Right atrium auricular region (tissue), 2 donors: ENCODE data around the gene LRRN4CL. TPM values are rescaled to one million over a fixed set of nuclear protein-coding genes. Genes with fewer than 3 reads are reported as not detected.

Experiments
- DNase-seq: peaks from one replicate; pipeline ENCODE4 v3.0.0-alpha.2; 2019; ENCODE audit warnings: low spot score
- H3K27ac ChIP-seq, 2 donors: fragments of 200-600 bp; sonication (generic); 1 replicate in 1 of 2; 2 replicates in 1 of 2; pipeline ENCODE4 v1.5.1; 2016 to 2019
- H3K27me3 ChIP-seq, 2 donors: fragments of 200-600 bp; sonication (generic); one replicate each; pipeline versions ENCODE4 v1.5.1 to v1.6.0; 2017 to 2019
- H3K36me3 ChIP-seq: fragments of 200-600 bp; sonication (generic); one replicate; pipeline ENCODE4 v1.5.1; 2016
- H3K4me1 ChIP-seq, 2 donors: fragments of 200-600 bp; sonication (generic); one replicate each; pipeline versions ENCODE4 v1.5.1 to v1.6.0; 2017 to 2019
- H3K4me3 ChIP-seq, 2 donors: fragments of 200-600 bp; sonication (generic); 1 replicate in 1 of 2; 2 replicates in 1 of 2; pipeline ENCODE4 v1.5.1; 2017 to 2019; ENCODE audit warnings: mild to moderate bottlenecking in 1 of 2, moderate library complexity in 1 of 2
- H3K9me3 ChIP-seq, 2 donors: fragments of 200-600 bp; sonication (generic); one replicate each; pipeline ENCODE4 v1.5.1; 2019
- total RNA-seq, 2 donors: library from RNA; depleted of rRNA; stranded (reverse); fragments of >200 nt; gene quantifications; one replicate each; pipeline ENCODE4 v1.1.0, GENCODE V29; 2016
- TF ChIP-seq, protein P1 (sequence below), 2 donors: fragments of 200-600 bp; sonication (generic); IDR thresholded peaks; one replicate each; pipeline ENCODE4 v1.5.1; 2019; ENCODE audit warnings: antibody characterized with exemption in 2 of 2

Gene LRRN4CL
- total RNA-seq, 2 donors from 2014 or later = 1.5 to 3.0 TPM

DNA sequence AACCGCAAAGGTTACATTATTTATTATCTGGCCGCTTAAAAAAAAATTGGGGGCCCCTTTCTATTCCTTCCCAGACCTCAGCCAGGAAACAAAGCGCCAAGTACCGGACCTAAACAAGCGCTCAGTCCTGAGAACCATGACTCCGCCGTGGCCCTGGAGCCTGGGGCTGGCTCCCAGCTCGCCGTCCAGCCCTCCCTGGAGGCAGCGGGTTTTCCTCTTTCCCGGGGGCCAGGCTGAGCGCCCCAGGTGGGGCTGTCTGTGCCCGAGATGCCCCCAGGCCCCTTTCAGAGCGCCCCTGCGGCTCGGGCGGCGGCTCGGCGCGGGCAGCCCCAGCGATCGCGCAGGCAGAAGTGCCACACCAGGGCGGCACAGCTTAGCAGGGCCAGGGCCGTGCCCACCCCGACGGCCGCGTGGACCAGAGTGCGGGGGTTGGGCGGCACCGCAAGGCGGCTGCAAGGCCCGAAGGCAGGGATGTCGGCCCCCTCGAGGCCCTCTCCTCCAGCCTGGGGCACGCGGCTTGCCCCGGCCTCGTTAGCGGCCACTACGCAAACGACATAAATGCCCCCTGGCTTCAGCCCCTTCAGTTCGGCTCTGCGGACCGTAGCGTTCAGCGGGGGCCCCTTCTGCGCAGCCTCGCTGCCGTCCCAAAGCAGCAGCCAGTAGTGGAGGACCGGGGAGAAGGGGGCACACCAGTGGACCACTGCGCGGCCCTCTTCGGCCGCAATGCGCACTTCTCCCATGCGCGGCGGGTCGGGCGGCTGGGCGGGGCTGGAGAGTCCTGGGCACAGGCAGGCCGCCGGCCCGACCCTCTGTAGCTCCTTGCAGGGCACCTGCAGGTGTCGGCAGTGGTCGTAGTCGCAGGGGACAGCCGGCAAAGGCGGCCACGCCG is 1.6 kb downstream of the LRRN4CL start:
- Histone ChIP-seq H3K27me3 (no peaks in the 10 kb centered on the region), H3K4me1 (peaks cover 0 to 25% of the 10 kb centered on the region in 2 donors), H3K9me3 (no peaks in the 10 kb centered on the region), H3K4me3 (peak overlapping the region; percentile 28 to 37), H3K36me3 (peaks cover 28% of the 10 kb centered on the region), H3K27ac (peak overlapping the region; percentile 7 to 55)
- TF ChIP-seq, protein P1, sequence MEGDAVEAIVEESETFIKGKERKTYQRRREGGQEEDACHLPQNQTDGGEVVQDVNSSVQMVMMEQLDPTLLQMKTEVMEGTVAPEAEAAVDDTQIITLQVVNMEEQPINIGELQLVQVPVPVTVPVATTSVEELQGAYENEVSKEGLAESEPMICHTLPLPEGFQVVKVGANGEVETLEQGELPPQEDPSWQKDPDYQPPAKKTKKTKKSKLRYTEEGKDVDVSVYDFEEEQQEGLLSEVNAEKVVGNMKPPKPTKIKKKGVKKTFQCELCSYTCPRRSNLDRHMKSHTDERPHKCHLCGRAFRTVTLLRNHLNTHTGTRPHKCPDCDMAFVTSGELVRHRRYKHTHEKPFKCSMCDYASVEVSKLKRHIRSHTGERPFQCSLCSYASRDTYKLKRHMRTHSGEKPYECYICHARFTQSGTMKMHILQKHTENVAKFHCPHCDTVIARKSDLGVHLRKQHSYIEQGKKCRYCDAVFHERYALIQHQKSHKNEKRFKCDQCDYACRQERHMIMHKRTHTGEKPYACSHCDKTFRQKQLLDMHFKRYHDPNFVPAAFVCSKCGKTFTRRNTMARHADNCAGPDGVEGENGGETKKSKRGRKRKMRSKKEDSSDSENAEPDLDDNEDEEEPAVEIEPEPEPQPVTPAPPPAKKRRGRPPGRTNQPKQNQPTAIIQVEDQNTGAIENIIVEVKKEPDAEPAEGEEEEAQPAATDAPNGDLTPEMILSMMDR (IDR thresholded peaks at IDR 0.05) = no peak
- DNase-seq = no peak

DNA sequence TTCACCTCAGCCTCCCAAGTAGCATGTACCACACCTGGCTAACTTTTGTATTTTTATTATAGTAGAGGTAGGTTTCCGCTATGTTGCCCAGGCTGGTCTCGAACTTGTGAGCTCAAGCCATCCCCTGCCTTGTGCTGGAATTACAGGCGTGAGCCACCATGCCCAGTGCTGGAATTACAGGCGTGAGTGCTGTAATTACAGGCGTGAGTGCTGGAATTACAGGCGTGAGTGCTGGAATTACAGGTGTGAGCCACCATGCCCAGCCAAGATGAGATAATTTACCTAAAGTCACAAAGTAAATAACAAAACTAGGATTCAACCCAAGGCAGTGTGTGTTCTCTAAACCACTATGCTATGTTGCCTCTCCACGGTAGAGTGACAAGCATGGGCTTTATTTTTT is 6.8 kb downstream of the LRRN4CL start:
- H3K27me3 ChIP-seq = no peaks in the 10 kb centered on the region
- H3K4me1 ChIP-seq = peaks cover 0 to 18% of the 10 kb centered on the region in 2 donors
- peaks cover 3% of the 10 kb centered on the region for H3K36me3 ChIP-seq
- H3K9me3 ChIP-seq = no peaks in the 10 kb centered on the region
- TF ChIP-seq, protein P1 (IDR thresholded peaks at IDR 0.05) = no peak
- no peak overlapping the region for H3K27ac ChIP-seq
- DNase-seq = no peak
- no peak overlapping the region for H3K4me3 ChIP-seq

DNA sequence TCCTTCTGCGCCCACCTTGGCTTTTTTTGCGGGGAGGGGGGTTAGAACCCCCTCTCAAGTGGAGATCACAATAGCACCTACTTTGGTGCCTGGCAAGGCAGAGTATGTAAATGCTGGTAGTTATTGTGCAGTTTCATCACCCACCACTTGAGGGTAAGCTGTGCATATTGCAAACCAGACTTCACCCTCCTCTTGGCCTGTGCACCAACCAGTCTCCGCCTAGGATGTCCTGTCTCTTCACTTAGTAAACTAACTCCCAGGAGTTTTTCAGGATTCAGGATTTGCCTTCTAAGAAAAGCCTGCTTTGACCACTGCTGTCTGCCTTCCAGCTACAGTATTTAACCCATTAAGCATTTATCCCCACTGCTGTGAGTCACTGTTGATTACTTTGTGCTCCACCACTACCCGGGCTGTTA is 8.5 kb downstream of the LRRN4CL start:
- Histone ChIP-seq H3K36me3 (peaks cover 20% of the 10 kb centered on the region), H3K27me3 (no peaks in the 10 kb centered on the region), H3K4me3 (no peak overlapping the region), H3K27ac (peak overlapping the region in 1 of 2 donors; percentile 27), H3K4me1 (peaks cover 0 to 23% of the 10 kb centered on the region in 2 donors), H3K9me3 (no peaks in the 10 kb centered on the region)
- TF ChIP-seq, protein P1 (IDR thresholded peaks at IDR 0.05) = peak; percentile 36 to 70
- peak; percentile 70 for DNase-seq

DNA sequence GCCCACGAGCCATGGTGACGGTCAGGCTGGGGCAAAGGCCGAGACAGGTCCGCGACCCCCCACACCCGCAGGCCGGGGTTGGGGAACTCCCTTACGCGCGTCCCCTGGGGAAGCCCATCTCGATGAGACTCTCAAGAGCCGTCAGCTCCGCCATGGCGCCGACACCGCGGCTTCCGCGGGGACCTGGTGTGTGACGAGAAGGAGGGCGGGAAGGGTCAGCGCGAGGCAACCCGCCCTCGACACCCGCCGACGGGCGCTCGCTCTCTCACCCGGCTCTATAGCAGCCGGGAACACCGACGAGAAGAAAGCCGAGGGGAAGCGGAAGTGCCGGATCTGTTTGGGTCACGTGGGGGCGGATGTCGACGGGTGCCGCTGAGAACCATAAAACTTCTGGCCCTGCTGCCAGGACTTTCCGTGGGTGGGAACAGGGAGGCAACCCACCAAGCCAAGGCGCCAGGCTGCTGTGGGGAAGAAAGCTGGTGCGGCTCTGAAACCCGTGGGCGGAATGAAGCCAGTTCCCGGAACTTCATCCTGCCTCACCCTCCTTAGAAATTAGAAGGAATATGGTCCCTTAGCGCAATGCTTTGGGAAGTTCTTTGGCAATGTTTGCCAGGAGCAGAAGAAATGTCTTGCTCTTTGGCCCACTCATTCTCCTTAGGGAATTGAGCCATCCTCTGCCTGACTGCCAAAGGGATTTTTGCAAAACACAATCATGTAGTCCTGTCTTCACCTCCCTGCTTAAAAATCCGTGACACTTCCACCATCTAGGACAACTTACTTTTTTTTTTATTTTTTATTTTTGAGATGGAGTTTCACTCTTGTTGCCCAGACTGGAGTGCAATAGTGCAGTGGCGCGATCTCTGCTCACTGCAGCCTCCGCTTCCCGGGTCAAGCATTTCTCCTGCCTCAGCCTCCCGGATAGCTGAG is 10.3 kb downstream of the LRRN4CL start, which contains the start of gene UBXN1:
Gene UBXN1, minus strand, starts transcription at position 304 of the 927 bp plus-strand sequence. Its CDS starts 150 bp downstream, at position 154.
- Histone ChIP-seq H3K4me3 (peak within 1 kb of the TSS; percentile 82 to 95), H3K36me3 (peaks cover 21% of the 10 kb centered on the region), H3K27ac (peak within 1 kb of the TSS; percentile 80 to 88), H3K27me3 (no peaks in the 10 kb centered on the region), H3K4me1 (peaks cover 0 to 23% of the 10 kb centered on the region in 2 donors), H3K9me3 (no peaks in the 10 kb centered on the region)
- TF ChIP-seq, protein P1 (IDR thresholded peaks at IDR 0.05) = no peak
- peak; percentile 96 for DNase-seq

DNA sequence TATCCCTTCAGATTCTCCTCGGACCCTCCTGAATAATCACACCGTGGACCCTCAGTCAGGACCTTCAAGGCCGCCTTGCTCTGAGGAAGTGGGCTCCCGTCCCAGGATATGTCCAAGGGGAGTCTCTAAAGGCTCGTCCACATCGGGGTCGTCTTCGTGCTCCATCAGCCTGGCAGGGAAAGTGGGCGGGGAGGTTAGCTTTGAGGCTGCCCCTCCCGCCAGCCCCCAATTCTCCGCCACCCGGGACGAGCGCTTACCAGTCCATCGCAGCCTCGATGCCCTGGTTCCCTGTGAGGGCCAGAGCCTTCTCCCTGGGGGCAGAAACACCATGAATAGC is 10.9 kb downstream of the LRRN4CL start:
- Histone ChIP-seq H3K27ac (peak overlapping the region; percentile 80 to 88), H3K27me3 (no peaks in the 10 kb centered on the region), H3K36me3 (peaks cover 21% of the 10 kb centered on the region), H3K9me3 (no peaks in the 10 kb centered on the region), H3K4me3 (peak overlapping the region; percentile 82 to 95), H3K4me1 (peaks cover 0 to 23% of the 10 kb centered on the region in 2 donors)
- DNase-seq = no peak
- TF ChIP-seq, protein P1 (IDR thresholded peaks at IDR 0.05) = no peak
